ENCODE data around the gene RAPGEF4. TPM values are rescaled to one million over a fixed set of nuclear protein-coding genes. Genes with fewer than 3 reads are reported as not detected.

The RAPGEF4 gene
- total RNA-seq, 1 experiment from 2014 or later = 1.4 TPM

DNA sequence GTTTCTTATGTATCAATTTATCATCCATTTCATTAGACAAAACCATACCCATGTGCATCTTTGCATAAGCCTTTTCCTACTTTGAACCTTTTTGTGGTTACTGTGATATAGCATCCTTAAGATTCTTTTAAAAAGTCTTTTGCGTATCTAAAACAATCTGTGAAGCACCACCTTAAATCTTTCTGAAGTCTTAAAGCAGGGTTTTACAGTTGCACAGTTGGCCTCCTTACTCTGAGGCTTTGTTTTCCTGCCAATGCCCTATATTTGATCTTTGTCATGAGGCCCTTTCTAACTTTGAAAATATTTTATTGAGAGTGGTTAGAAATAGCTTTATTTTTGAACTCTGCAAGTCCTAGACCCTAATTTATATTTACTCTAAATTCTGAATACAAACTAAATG is 176.6 kb downstream of the RAPGEF4 start:
- Histone ChIP-seq H3K79me2 (ENCODE audit: insufficient read depth, low read length) (no peaks in the 10 kb centered on the region), H3K23ac (ENCODE audit: insufficient read length, low read depth, low read length) (no peak overlapping the region), H4K20me1 (ENCODE audit: control insufficient read depth, insufficient read depth, insufficient read length) (no peaks in the 10 kb centered on the region), H3K4me1 (ENCODE audit: insufficient read depth, low read length) (peaks cover 5% of the 10 kb centered on the region; the same call in 1 of the 2 replicates), H3K23me2 (ENCODE audit: insufficient read length, low read depth, low read length, poor library complexity, severe bottlenecking) (no peaks in the 10 kb centered on the region), H3K9ac (ENCODE audit: extremely low read depth, insufficient read length, low read length) (no peak overlapping the region), H3K14ac (ENCODE audit: insufficient read depth, low read length) (no peak overlapping the region), H2BK15ac (ENCODE audit: low read depth, low read length) (no peak overlapping the region), H4K8ac (replicated peaks; ENCODE audit: insufficient read length, low read depth, low read length) (no peak overlapping the region), H4K91ac (ENCODE audit: insufficient read length, low read depth, low read length) (no peak overlapping the region), H3K9me3 (ENCODE audit: control insufficient read depth, low read depth, low read length) (no peaks in the 10 kb centered on the region), H3K27ac (ENCODE audit: insufficient read length, low read depth, low read length) (no peak overlapping the region), H4K5ac (ENCODE audit: insufficient read length, low read depth, low read length) (no peak overlapping the region), H3K4ac (ENCODE audit: low read depth, low read length) (no peak overlapping the region), H2BK5ac (ENCODE audit: insufficient read length, low read length) (no peak overlapping the region), H2BK12ac (ENCODE audit: insufficient read length, low read depth, low read length) (no peak overlapping the region), H2BK20ac (ENCODE audit: low read depth, low read length, poor library complexity, severe bottlenecking) (no peak overlapping the region), H2BK120ac (ENCODE audit: low read depth, low read length, poor library complexity, severe bottlenecking) (no peak overlapping the region), H2AK5ac (ENCODE audit: insufficient read length, low read length) (no peak overlapping the region), H3K56ac (ENCODE audit: insufficient read length, low read depth, low read length) (no peak overlapping the region), H3K79me1 (ENCODE audit: insufficient read depth, low read depth, low read length, poor library complexity, severe bottlenecking) (no peaks in the 10 kb centered on the region), H3T11ph (ENCODE audit: low read length) (no peak overlapping the region), H3K18ac (ENCODE audit: insufficient read length, low read depth, low read length) (no peak overlapping the region), H2AFZ (ENCODE audit: low read length) (no peak overlapping the region), H3K27me3 (ENCODE audit: insufficient read depth, low read length) (no peaks in the 10 kb centered on the region), H3K4me2 (ENCODE audit: insufficient read depth, insufficient read length, low read length) (no peak overlapping the region)
- WGBS (ENCODE audit: extremely low coverage, insufficient read length, low lambda C conversion rate) = no CpG with 5 or more reads among the region's 1 CpG
- Mint-ChIP-seq H3K27ac (no peak overlapping the region), H3K4me3 (no peak overlapping the region), H3K9me3 (no peaks in the 10 kb centered on the region), H3K4me1 (peaks cover 3 to 9% of the 10 kb centered on the region in 2 experiments; a peak in 3 of 4 replicates), H3K36me3 (ENCODE audit: insufficient read depth in 1 of 3, low read depth in 3 of 3) (no peaks in the 10 kb centered on the region), H3K27me3 (ENCODE audit: low read depth) (no peaks in the 10 kb centered on the region)
- TF ChIP-seq, protein P1, sequence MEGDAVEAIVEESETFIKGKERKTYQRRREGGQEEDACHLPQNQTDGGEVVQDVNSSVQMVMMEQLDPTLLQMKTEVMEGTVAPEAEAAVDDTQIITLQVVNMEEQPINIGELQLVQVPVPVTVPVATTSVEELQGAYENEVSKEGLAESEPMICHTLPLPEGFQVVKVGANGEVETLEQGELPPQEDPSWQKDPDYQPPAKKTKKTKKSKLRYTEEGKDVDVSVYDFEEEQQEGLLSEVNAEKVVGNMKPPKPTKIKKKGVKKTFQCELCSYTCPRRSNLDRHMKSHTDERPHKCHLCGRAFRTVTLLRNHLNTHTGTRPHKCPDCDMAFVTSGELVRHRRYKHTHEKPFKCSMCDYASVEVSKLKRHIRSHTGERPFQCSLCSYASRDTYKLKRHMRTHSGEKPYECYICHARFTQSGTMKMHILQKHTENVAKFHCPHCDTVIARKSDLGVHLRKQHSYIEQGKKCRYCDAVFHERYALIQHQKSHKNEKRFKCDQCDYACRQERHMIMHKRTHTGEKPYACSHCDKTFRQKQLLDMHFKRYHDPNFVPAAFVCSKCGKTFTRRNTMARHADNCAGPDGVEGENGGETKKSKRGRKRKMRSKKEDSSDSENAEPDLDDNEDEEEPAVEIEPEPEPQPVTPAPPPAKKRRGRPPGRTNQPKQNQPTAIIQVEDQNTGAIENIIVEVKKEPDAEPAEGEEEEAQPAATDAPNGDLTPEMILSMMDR (conservative IDR thresholded peaks at IDR 0.05) = no peak
- no peak for DNase-seq
